Muscle layer of duodenum (tissue), 2 donors: ENCODE data around the gene GPATCH4.
"Not testable (repeated sequence)": the region's sequence is repeated elsewhere in the genome, so short reads cannot be mapped to it uniquely, and the experiment has no call there.

Source experiments
- H3K27ac ChIP-seq: one replicate; pipeline ENCODE4 v1.7.0; 2013; ENCODE audit warnings: mild to moderate bottlenecking, low read length
- H3K27me3 ChIP-seq: one replicate; pipeline ENCODE4 v1.7.0; 2013; ENCODE audit warnings: low read depth, mild to moderate bottlenecking, control low read depth, low read length
- H3K36me3 ChIP-seq, 2 donors: one replicate each; pipeline ENCODE4 v1.7.0; 2013; ENCODE audit warnings: low read length in 2 of 2, control low read depth in 1 of 2, mild to moderate bottlenecking in 1 of 2; ENCODE audit not compliant: insufficient read depth in 2 of 2, control insufficient read depth in 1 of 2
- H3K4me1 ChIP-seq, 2 donors: one replicate each; pipeline ENCODE4 v1.7.0; 2013; ENCODE audit warnings: low read length in 2 of 2, mild to moderate bottlenecking in 2 of 2, control low read depth in 1 of 2, moderate library complexity in 1 of 2; ENCODE audit not compliant: insufficient read depth in 2 of 2, control insufficient read depth in 1 of 2
- H3K4me3 ChIP-seq, 2 donors: one replicate each; pipeline ENCODE4 v1.7.0; 2013; ENCODE audit warnings: low read length in 2 of 2, low read depth in 1 of 2, mild to moderate bottlenecking in 1 of 2
- H3K9me3 ChIP-seq, 2 donors: one replicate each; pipeline ENCODE4 v1.7.0; 2013; ENCODE audit warnings: low read length in 2 of 2, control low read depth in 1 of 2, mild to moderate bottlenecking in 1 of 2; ENCODE audit not compliant: control insufficient read depth in 1 of 2
- donor health status: healthy.

Gene GPATCH4

GRCh38 chr1:156625436-156626078 is 24.3 kb upstream of the GPATCH4 start:
- Histone ChIP-seq H3K27ac (no peak overlapping the region), H3K27me3 (peaks cover 28% of the 10 kb centered on the region), H3K9me3 (no peaks in the 10 kb centered on the region), H3K36me3 (no peaks in the 10 kb centered on the region), H3K4me1 (peaks cover 0 to 22% of the 10 kb centered on the region in 2 donors), H3K4me3 (peak overlapping the region in 1 of 2 donors; percentile 49)

GRCh38 chr1:156624814-156625435 is 23.6 kb upstream of the GPATCH4 start:
- Histone ChIP-seq H3K27me3 (peaks cover 28% of the 10 kb centered on the region), H3K4me3 (peak overlapping the region in 1 of 2 donors; percentile 50), H3K36me3 (no peaks in the 10 kb centered on the region), H3K27ac (no peak overlapping the region), H3K4me1 (peaks cover 0 to 22% of the 10 kb centered on the region in 2 donors), H3K9me3 (no peaks in the 10 kb centered on the region)

- Histone ChIP-seq H3K9me3 (no peaks in the 10 kb centered on the region), H3K27me3 (peaks cover 28% of the 10 kb centered on the region), H3K4me1 (peaks cover 0 to 22% of the 10 kb centered on the region in 2 donors), H3K4me3 (peak overlapping the region; percentile 3 to 50), H3K36me3 (no peaks in the 10 kb centered on the region), H3K27ac (no peak overlapping the region)
These were observed 22.9 kb upstream of the GPATCH4 start for GRCh38 chr1:156623946-156624813.

- peaks cover 28% of the 10 kb centered on the region for H3K27me3 ChIP-seq
- H3K4me3 ChIP-seq: no peak overlapping the region
- H3K9me3 ChIP-seq: no peaks in the 10 kb centered on the region
- no peak overlapping the region for H3K27ac ChIP-seq
- H3K36me3 ChIP-seq: no peaks in the 10 kb centered on the region
- H3K4me1 ChIP-seq: peaks cover 0 to 22% of the 10 kb centered on the region in 2 donors
These were observed 21.5 kb upstream of the GPATCH4 start for GRCh38 chr1:156622581-156623297.

- Histone ChIP-seq H3K4me1 (peaks cover 0 to 30% of the 10 kb centered on the region in 2 donors), H3K27me3 (peaks cover 12% of the 10 kb centered on the region), H3K9me3 (no peaks in the 10 kb centered on the region), H3K27ac (no peak overlapping the region), H3K4me3 (no peak overlapping the region), H3K36me3 (no peaks in the 10 kb centered on the region)
These were observed 18.3 kb upstream of the GPATCH4 start for GRCh38 chr1:156619582-156619955.

GRCh38 chr1:156618853-156619581 is 17.7 kb upstream of the GPATCH4 start, which contains the start of gene HAPLN2:
TSS of gene HAPLN2 (plus strand) at chr1:156619415. CDS start at chr1:156623491, 4,076 bp downstream.
- no peak within 1 kb of the TSS for H3K27ac ChIP-seq
- H3K4me1 ChIP-seq: peaks cover 0 to 25% of the 10 kb centered on the region in 2 donors
- H3K9me3 ChIP-seq: no peaks in the 10 kb centered on the region
- no peaks in the 10 kb centered on the region for H3K36me3 ChIP-seq
- H3K4me3 ChIP-seq: no peak within 1 kb of the TSS
- peaks cover 9% of the 10 kb centered on the region for H3K27me3 ChIP-seq

- H3K4me1 ChIP-seq: peaks cover 0 to 20% of the 10 kb centered on the region in 2 donors
- H3K4me3 ChIP-seq: no peak overlapping the region
- H3K36me3 ChIP-seq: no peaks in the 10 kb centered on the region
- H3K27ac ChIP-seq: no peak overlapping the region
- H3K27me3 ChIP-seq: no peaks in the 10 kb centered on the region
- H3K9me3 ChIP-seq: no peaks in the 10 kb centered on the region
These were observed 15.2 kb upstream of the GPATCH4 start for GRCh38 chr1:156616463-156616862.

GRCh38 chr1:156615946-156616345 is 14.7 kb upstream of the GPATCH4 start:
- H3K27me3 ChIP-seq: no peaks in the 10 kb centered on the region
- no peak overlapping the region for H3K4me3 ChIP-seq
- peaks cover 0 to 20% of the 10 kb centered on the region in 2 donors for H3K4me1 ChIP-seq

GRCh38 chr1:156612666-156613065 is 11.4 kb upstream of the GPATCH4 start:
- H3K9me3 ChIP-seq: no peaks in the 10 kb centered on the region
- H3K4me1 ChIP-seq: peaks cover 4 to 20% of the 10 kb centered on the region in 2 donors
- H3K36me3 ChIP-seq: no peaks in the 10 kb centered on the region
- H3K27me3 ChIP-seq: no peaks in the 10 kb centered on the region
- no peak overlapping the region for H3K27ac ChIP-seq
- no peak overlapping the region for H3K4me3 ChIP-seq

More at GRCh38 chr1:156615946-156616345, 14.7 kb upstream of the GPATCH4 start:
- no peaks in the 10 kb centered on the region for H3K36me3 ChIP-seq
- H3K9me3 ChIP-seq: no peaks in the 10 kb centered on the region
- no peak overlapping the region for H3K27ac ChIP-seq

GRCh38 chr1:156610072-156610471 is 8.8 kb upstream of the GPATCH4 start:
- not testable (repeated sequence) for H3K27me3 ChIP-seq, H3K27ac ChIP-seq, H3K4me3 ChIP-seq, H3K36me3 ChIP-seq, H3K4me1 ChIP-seq, H3K9me3 ChIP-seq
